Activated T-cell treated with anti-CD3 and anti-CD28 coated beads, Interleukin-2, amount 50 U/mL, for 1 hour (primary cell): ENCODE measurements around the gene GALNT2.

Source experiments
- DNase-seq: peaks from one replicate; pipeline ENCODE4 v3.0.0-alpha.2; 2020

The GALNT2 gene

GRCh38 chr1:230052018-230052417 lies 15.0 kb upstream of the GALNT2 start:
- DNase-seq: no peak

- no peak for DNase-seq
Observed at GRCh38 chr1:230052665-230053064, 14.4 kb upstream of the GALNT2 start.

- DNase-seq: no peak
Observed at GRCh38 chr1:230054092-230054749, 12.8 kb upstream of the GALNT2 start.

GRCh38 chr1:230056098-230056497 lies 10.9 kb upstream of the GALNT2 start:
- no peak for DNase-seq

- DNase-seq: no peak
Observed at GRCh38 chr1:230057100-230057499, 9.9 kb upstream of the GALNT2 start.

GRCh38 chr1:230057681-230058565 lies 9.1 kb upstream of the GALNT2 start:
- no peak for DNase-seq

GRCh38 chr1:230058626-230059025 lies 8.4 kb upstream of the GALNT2 start:
- no peak for DNase-seq

GRCh38 chr1:230061801-230062200 lies 5.2 kb upstream of the GALNT2 start:
- no peak for DNase-seq

- DNase-seq: no peak
Observed at GRCh38 chr1:230062521-230062920, 4.5 kb upstream of the GALNT2 start.

- DNase-seq: no peak
Observed at GRCh38 chr1:230064283-230064682, 2.8 kb upstream of the GALNT2 start.

GRCh38 chr1:230065161-230065560 lies 1.9 kb upstream of the GALNT2 start:
- no peak for DNase-seq

GRCh38 chr1:230065571-230065970 lies 1.5 kb upstream of the GALNT2 start:
- DNase-seq: no peak

- no peak for DNase-seq
Observed at GRCh38 chr1:230066031-230066430, 1.0 kb upstream of the GALNT2 start.

GRCh38 chr1:230067419-230067870 lies 407 bp downstream of the GALNT2 start:
- DNase-seq: no peak

- peak; percentile 42 for DNase-seq
Observed at GRCh38 chr1:230067871-230068620, 1.0 kb downstream of the GALNT2 start.

- no peak for DNase-seq
Observed at GRCh38 chr1:230068621-230068873, 1.5 kb downstream of the GALNT2 start.

GRCh38 chr1:230068952-230069684 lies 2.1 kb downstream of the GALNT2 start:
- DNase-seq: no peak

GRCh38 chr1:230069796-230070195 lies 2.8 kb downstream of the GALNT2 start:
- DNase-seq: no peak

- no peak for DNase-seq
Observed at GRCh38 chr1:230070321-230071208, 3.5 kb downstream of the GALNT2 start.

GRCh38 chr1:230071316-230071715 lies 4.3 kb downstream of the GALNT2 start:
- DNase-seq: no peak

GRCh38 chr1:230072296-230072695 lies 5.3 kb downstream of the GALNT2 start:
- DNase-seq: no peak

- no peak for DNase-seq
Observed at GRCh38 chr1:230072866-230073265, 5.8 kb downstream of the GALNT2 start.
